HepG2 (cell line): ENCODE data around the gene ZNF22. TPM values are rescaled to one million over a fixed set of nuclear protein-coding genes. Genes with fewer than 3 reads are reported as not detected.
A peak's percentile ranks its signal among the peaks of the same experiment; 100 is the strongest.

Source experiments
- ATAC-seq: fragments of 200-7000 bp; cut with Tn5 transposase; 3 replicates; pipeline ENCODE4 v1.9.1; 2020; ENCODE audit warnings: mild to moderate bottlenecking, moderate library complexity
- BruUV-seq: library from RNA; stranded (reverse); fragments of 400-500 nt; replicated peaks from 2 replicates; lab custom pipeline; 2021; lab: Mats Ljungman, UMichigan
- CTCF ChIA-PET: fragments of 300-600 bp; formaldehyde crosslinking; extraction: SDS; loops from one replicate; lab custom pipeline; 2021; ENCODE audit warnings: low total read pairs, inconsistent platforms, low intra/inter-chr PET ratio; lab: Yijun Ruan, JAX
- POLR2A ChIA-PET: fragments of 350-600 bp; sonication (Branson Sonifier 250); formaldehyde crosslinking; loops from one replicate; lab custom pipeline; 2020; ENCODE audit warnings: antibody characterized with exemption, inconsistent platforms; lab: Yijun Ruan, JAX
- DNase-seq: peaks from one replicate; pipeline ENCODE4 v3.0.0-alpha.2; 2015; ENCODE audit warnings: low spot score
- FAIRE-seq: peaks from 3 replicates; lab custom pipeline; 2011; peaks lifted over from hg19 to GRCh38; lab: Jason Lieb, UNC
- H2AFZ ChIP-seq: one replicate; pipeline ENCODE4 v1.6.1; 2011; ENCODE audit warnings: low read length, inconsistent platforms
- H3K27ac ChIP-seq: fragments of 300-600 bp; 3 replicates; pipeline ENCODE4 v1.8.0; 2011; ENCODE audit warnings: mixed run types, mild to moderate bottlenecking, mixed read lengths, low read length, inconsistent platforms; ENCODE audit not compliant: insufficient read depth; ENCODE audit errors: extremely low read length
- H3K27me3 ChIP-seq, 2 experiments: fragments of 200-600 bp in 1 of 2; 2 replicates in 1 of 2; 3 replicates in 1 of 2; pipeline versions ENCODE4 v1.6.0 to v1.8.0; 2011; ENCODE audit warnings: low read length in 2 of 2, mild to moderate bottlenecking in 2 of 2, moderate library complexity in 2 of 2, inconsistent platforms in 1 of 2; ENCODE audit not compliant: insufficient read depth in 2 of 2, control insufficient read depth in 1 of 2
- H3K36me3 ChIP-seq, 2 experiments: fragments of 200-600 bp in 1 of 2; replicated peaks in 1 of 2; 2 replicates in 1 of 2; 3 replicates in 1 of 2; pipeline versions ENCODE4 v1.5.1 to v1.8.0; 2011; ENCODE audit warnings: low read length in 2 of 2, inconsistent platforms in 1 of 2; ENCODE audit not compliant: insufficient read depth in 2 of 2, control insufficient read depth in 1 of 2
- H3K4me1 ChIP-seq: 2 replicates; pipeline ENCODE4 v1.5.1; 2012; ENCODE audit warnings: low read length, inconsistent platforms; ENCODE audit not compliant: insufficient read depth
- H3K4me2 ChIP-seq: 2 replicates; pipeline ENCODE4 v1.6.0; 2011; ENCODE audit warnings: low read depth, low read length, inconsistent platforms
- H3K4me3 ChIP-seq, 3 experiments: fragments of 200-600 bp in 1 of 3; sonication (generic), shearing (Covaris generic) in 1 of 3; replicated peaks in 1 of 3; 2 replicates each; pipeline ENCODE4 v1.5.1; 2011 to 2016; ENCODE audit warnings: low read length in 3 of 3, inconsistent platforms in 2 of 3, low read depth in 2 of 3, mild to moderate bottlenecking in 2 of 3, control low read depth in 1 of 3, mixed read lengths in 1 of 3; ENCODE audit not compliant: insufficient read depth in 1 of 3
- H3K79me2 ChIP-seq: one replicate; pipeline ENCODE4 v1.6.1; 2011; ENCODE audit warnings: low read length, inconsistent platforms; ENCODE audit not compliant: insufficient read depth
- H3K9ac ChIP-seq: 2 replicates; pipeline ENCODE4 v1.6.0; 2011; ENCODE audit warnings: mild to moderate bottlenecking, low read depth, low read length, inconsistent platforms; ENCODE audit not compliant: insufficient read depth
- H3K9me3 ChIP-seq: 2 replicates; pipeline ENCODE4 v1.5.1; 2012; ENCODE audit warnings: mild to moderate bottlenecking, low read length
- H4K20me1 ChIP-seq: 2 replicates; pipeline ENCODE4 v1.6.0; 2011; ENCODE audit warnings: inconsistent platforms, mild to moderate bottlenecking, low read length, moderate library complexity; ENCODE audit not compliant: insufficient read depth
- EHMT2 ChIP-seq: fragments of 200-600 bp; sonication (generic); IDR thresholded peaks from 2 replicates; pipeline ENCODE4 v1.7.0; 2017; ENCODE audit warnings: antibody characterized with exemption, low read depth, low read length, borderline replicate concordance
- FOXC1 ChIP-seq: sonication (generic); formaldehyde crosslinking; IDR thresholded peaks from 2 replicates; pipeline ENCODE4 v1.8.0; 2022; ENCODE audit warnings: mild to moderate bottlenecking, missing genetic modification reagents, borderline replicate concordance
- FOXK2 ChIP-seq: fragments of 450-650 bp; IDR thresholded peaks from 2 replicates; pipeline ENCODE4 v1.6.1; 2016
- KLF15 ChIP-seq: sonication (generic); formaldehyde crosslinking; IDR thresholded peaks from 2 replicates; pipeline ENCODE4 v1.8.1; 2023; ENCODE audit warnings: borderline replicate concordance, mild to moderate bottlenecking, inconsistent platforms, missing genetic modification reagents, mixed read lengths
- MTA1 ChIP-seq: sonication (generic); formaldehyde crosslinking; IDR thresholded peaks from 2 replicates; pipeline ENCODE4 v1.4.0; 2020; ENCODE audit warnings: missing genetic modification reagents, mild to moderate bottlenecking, borderline replicate concordance
- NFE2 ChIP-seq: sonication (generic); formaldehyde crosslinking; IDR thresholded peaks from 2 replicates; pipeline ENCODE4 v1.4.0; 2020; ENCODE audit warnings: missing genetic modification reagents
- SETDB1 ChIP-seq: sonication (generic); formaldehyde crosslinking; IDR thresholded peaks from 2 replicates; pipeline ENCODE4 v1.5.1; 2020; ENCODE audit warnings: missing genetic modification reagents, mild to moderate bottlenecking, borderline replicate concordance
- SOX13 ChIP-seq, 3 experiments: fragments of 450-650 bp in 1 of 3; sonication (generic) in 1 of 3; formaldehyde crosslinking in 1 of 3; IDR thresholded peaks in 2 of 3; conservative IDR thresholded peaks in 1 of 3; 2 replicates each; pipeline versions ENCODE4 v1.5.0 to v1.6.1; 2016 to 2020; ENCODE audit warnings: antibody characterized with exemption in 1 of 3, mild to moderate bottlenecking in 1 of 3, missing compliant biosample characterization in 1 of 3, missing genetic modification reagents in 1 of 3, moderate library complexity in 1 of 3
- SOX5 ChIP-seq: IDR thresholded peaks from 2 replicates; pipeline ENCODE4 v1.6.1; 2016; ENCODE audit warnings: borderline replicate concordance
- STAT5B ChIP-seq: sonication (generic); formaldehyde crosslinking; IDR thresholded peaks from 2 replicates; pipeline ENCODE4 v1.4.0; 2020; ENCODE audit warnings: missing genetic modification reagents
- ZFX ChIP-seq: sonication (generic); formaldehyde crosslinking; IDR thresholded peaks from 2 replicates; pipeline ENCODE4 v1.4.0; 2020; ENCODE audit warnings: mild to moderate bottlenecking, low read depth, missing genetic modification reagents, moderate library complexity
- ZNF274 ChIP-seq: sonication (generic); formaldehyde crosslinking; IDR thresholded peaks from 2 replicates; pipeline ENCODE4 v1.5.1; 2020; ENCODE audit warnings: mild to moderate bottlenecking, missing genetic modification reagents
- ZNF589 ChIP-seq: sonication (generic); formaldehyde crosslinking; conservative IDR thresholded peaks from 2 replicates; pipeline ENCODE4 v1.8.0; 2022; ENCODE audit warnings: mild to moderate bottlenecking, moderate library complexity, missing genetic modification reagents
- ZNF816 ChIP-seq: sonication (generic); formaldehyde crosslinking; IDR thresholded peaks from 2 replicates; pipeline ENCODE4 v1.8.0; 2022; ENCODE audit warnings: missing genetic modification reagents, mild to moderate bottlenecking, borderline replicate concordance
- ZNF883 ChIP-seq: sonication (generic); formaldehyde crosslinking; IDR thresholded peaks from 2 replicates; pipeline ENCODE4 v1.5.1; 2020; ENCODE audit warnings: mild to moderate bottlenecking, missing genetic modification reagents; ENCODE audit errors: not compliant biosample characterization
- ZZZ3 ChIP-seq: sonication (generic); formaldehyde crosslinking; IDR thresholded peaks from 2 replicates; pipeline ENCODE4 v1.4.0; 2020; ENCODE audit warnings: missing genetic modification reagents, mild to moderate bottlenecking, borderline replicate concordance
- WGBS: methylation state at CpG from one replicate; pipeline ENCODE4 v1.1.6; 2017; ENCODE audit warnings: low lambda C conversion rate; 5-methylcytosine and 5-hydroxymethylcytosine counted together
- in situ Hi-C: cut with HindIII; loops from 2 replicates; pipeline ENCODE4 v1.10.0; 2017; ENCODE audit warnings: low pct_unique_long_range_greater_than_20kb; ENCODE audit not compliant: extremely low pct_ligation_motif_present
- intact Hi-C: fragments of 100-400 bp; cut with micrococcal nuclease; formaldehyde crosslinking; loops from one replicate; pipeline ENCODE4 v1.10.0; 2022; ENCODE audit not compliant: unreplicated experiment
- polyA plus RNA-seq, 8 experiments: library from polyadenylated mRNA; depleted of rRNA in 3 of 8; stranded (reverse) in 7 of 8; unstranded in 1 of 8; fragments of >200 nt; fragmentation: Illumina TruSeq in 4 of 8; extraction: Trizol in 4 of 8; gene quantifications; 2 replicates each; pipeline versions ENCODE4 v1.2.1 to v1.2.3, GENCODE V29; 2011 to 2016; ENCODE audit warnings: low read depth in 4 of 8, missing spikeins in 1 of 8, mixed read lengths in 1 of 8; ENCODE audit not compliant: insufficient read depth in 1 of 8
- total RNA-seq, 5 experiments: library from RNA; depleted of rRNA; stranded (reverse); fragments of >200 nt; fragmentation: Illumina TruSeq; extraction: Trizol; gene quantifications; 2 replicates each; pipeline ENCODE4 v1.2.3, GENCODE V29; 2016; ENCODE audit warnings: low read depth in 1 of 5
- TF ChIP-seq, protein P1 (sequence below): sonication (generic); formaldehyde crosslinking; IDR thresholded peaks from 2 replicates; pipeline ENCODE4 v1.5.0; 2020; ENCODE audit warnings: missing genetic modification reagents
- TF ChIP-seq, protein P2 (sequence below): IDR thresholded peaks from 2 replicates; pipeline ENCODE4 v1.6.1; 2016; ENCODE audit warnings: mild to moderate bottlenecking

The ZNF22 gene
- total and polyA plus RNA-seq, 2 of the 13 experiments (the other 11 are each of a cell fraction or from before 2014, with no cell fraction given): 0.40 to 1.3 TPM

DNA sequence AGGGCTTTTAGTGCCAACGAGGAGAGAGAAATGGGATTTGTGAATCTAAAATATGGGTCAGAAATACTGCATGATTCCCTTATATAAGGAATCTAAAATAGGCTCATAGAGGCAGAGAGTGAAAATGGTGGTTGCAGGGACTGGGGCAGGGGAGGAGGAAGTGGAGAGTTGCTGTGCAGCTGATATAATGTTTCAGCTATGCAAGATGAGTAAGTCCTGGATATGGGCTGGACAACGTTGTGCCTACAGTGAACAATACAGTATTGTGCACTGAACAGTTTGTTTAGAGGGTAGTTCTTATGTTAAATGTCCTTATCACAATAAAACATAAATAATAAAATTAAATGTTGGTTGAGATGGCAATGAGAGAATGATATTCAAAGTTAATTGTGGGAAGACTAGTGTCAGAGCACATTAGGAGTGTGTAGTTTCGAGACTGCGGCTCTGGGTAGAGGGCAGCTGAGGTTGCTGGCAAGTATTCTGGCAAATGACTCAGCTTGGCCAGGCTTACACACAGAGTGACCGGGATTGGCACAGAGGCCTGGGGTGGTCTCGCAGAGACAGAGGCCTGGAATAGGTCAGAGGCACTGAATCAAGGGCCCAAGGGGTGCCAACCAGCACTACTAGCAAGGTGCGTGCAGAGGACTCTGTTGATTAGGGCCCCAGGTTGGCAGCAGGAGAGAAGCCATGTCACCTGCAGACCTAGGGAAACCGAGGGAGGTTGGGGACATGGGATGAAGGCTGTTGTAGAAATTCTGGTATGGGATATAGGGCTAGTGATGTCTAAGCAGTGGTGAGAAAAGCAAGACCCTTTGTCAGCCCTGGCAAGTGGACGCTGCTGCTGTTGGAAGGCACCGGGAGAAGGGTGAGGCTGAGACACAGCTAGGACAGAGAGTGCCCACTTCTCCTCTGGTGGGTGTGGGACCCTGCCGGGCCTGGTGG lies 19.3 kb upstream of the ZNF22 start:
- ATAC-seq: peak; percentile 43
- WGBS: 67% methylated on average over 9 of the region's 11 CpGs
- in situ Hi-C loops (no loop called here), intact Hi-C loops (loop anchor here (1.0 kb wide), 1 partner anchor 15 kb away; no protein-coding TSS in a partner anchor)
- Histone ChIP-seq H3K9me3 (no peaks in the 10 kb centered on the region), H3K27ac (peak overlapping the region; percentile 97), H3K4me2 (peak overlapping the region; percentile 90), H3K27me3 (no peaks in the 10 kb centered on the region; a peak in 1 of 5 replicates), H3K9ac (peak overlapping the region; percentile 72), H3K79me2 (peaks cover 32% of the 10 kb centered on the region), H2AFZ (no peak overlapping the region), H4K20me1 (peaks cover 21% of the 10 kb centered on the region), H3K4me3 (peak overlapping the region in 2 of 3 experiments; percentile 12 to 24; a peak in 2 of 6 replicates), H3K36me3 (peaks cover 6 to 50% of the 10 kb centered on the region in 2 experiments; a peak in 3 of 5 replicates), H3K4me1 (peaks cover 69% of the 10 kb centered on the region)
- peak; percentile 86 for DNase-seq
- ChIA-PET POLR2A (interaction anchor here (0.9 to 12.6 kb wide), 14 partner anchors 9 to 1561 kb away, joined by 3 to 863 read pairs (median 6); partner anchors contain the start of genes RASSF4, TMEM72 and ZNF22), CTCF (no interaction called here)
- no peak for FAIRE-seq
- TSS peak; percentile 35 for BruUV-seq
- TF ChIP-seq FOXC1 (CRISPR knock-in tag): peak; percentile 48; the same call in 1 of the 2 replicates
- TF ChIP-seq EHMT2: 0 out of 2 replicates have a peak, but pooled peaks have one; percentile 5
- TF ChIP-seq STAT5B (CRISPR knock-in tag): no peak
- TF ChIP-seq ZNF883 (CRISPR knock-in tag): peak; percentile 53
- no peak for TF ChIP-seq ZFX (CRISPR knock-in tag)
- TF ChIP-seq SOX13 (IDR thresholded peaks at IDR 0.05): no peak
- TF ChIP-seq SOX13 (CRISPR knock-in tag; conservative IDR thresholded peaks at IDR 0.05 in 1 of 2, IDR thresholded peaks at IDR 0.05 in 1 of 2): 0 out of 4 replicates have a peak, but pooled peaks of 1 of the 2 experiments have one; percentile 17
- no peak for TF ChIP-seq ZNF589 (CRISPR knock-in tag)
- no peak for TF ChIP-seq NFE2 (CRISPR knock-in tag)
- no peak for TF ChIP-seq KLF15
- TF ChIP-seq MTA1 (CRISPR knock-in tag): peak; percentile 10; the same call in 1 of the 2 replicates
- 0 out of 2 replicates have a peak, but pooled peaks have one; percentile 0 for TF ChIP-seq SOX5
- 0 out of 2 replicates have a peak, but pooled peaks have one; percentile 10 for TF ChIP-seq ZZZ3 (CRISPR knock-in tag)
- no peak for TF ChIP-seq SETDB1 (CRISPR knock-in tag)
- TF ChIP-seq ZNF274 (CRISPR knock-in tag): peak; percentile 44; the same call in 1 of the 2 replicates
- peak; percentile 53; the same call in 1 of the 2 replicates for TF ChIP-seq ZNF816
- TF ChIP-seq, protein P1, sequence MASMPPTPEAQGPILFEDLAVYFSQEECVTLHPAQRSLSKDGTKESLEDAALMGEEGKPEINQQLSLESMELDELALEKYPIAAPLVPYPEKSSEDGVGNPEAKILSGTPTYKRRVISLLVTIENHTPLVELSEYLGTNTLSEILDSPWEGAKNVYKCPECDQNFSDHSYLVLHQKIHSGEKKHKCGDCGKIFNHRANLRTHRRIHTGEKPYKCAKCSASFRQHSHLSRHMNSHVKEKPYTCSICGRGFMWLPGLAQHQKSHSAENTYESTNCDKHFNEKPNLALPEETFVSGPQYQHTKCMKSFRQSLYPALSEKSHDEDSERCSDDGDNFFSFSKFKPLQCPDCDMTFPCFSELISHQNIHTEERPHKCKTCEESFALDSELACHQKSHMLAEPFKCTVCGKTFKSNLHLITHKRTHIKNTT (CRISPR knock-in tag): no peak
- TF ChIP-seq FOXK2: no peak
- TF ChIP-seq, protein P2, sequence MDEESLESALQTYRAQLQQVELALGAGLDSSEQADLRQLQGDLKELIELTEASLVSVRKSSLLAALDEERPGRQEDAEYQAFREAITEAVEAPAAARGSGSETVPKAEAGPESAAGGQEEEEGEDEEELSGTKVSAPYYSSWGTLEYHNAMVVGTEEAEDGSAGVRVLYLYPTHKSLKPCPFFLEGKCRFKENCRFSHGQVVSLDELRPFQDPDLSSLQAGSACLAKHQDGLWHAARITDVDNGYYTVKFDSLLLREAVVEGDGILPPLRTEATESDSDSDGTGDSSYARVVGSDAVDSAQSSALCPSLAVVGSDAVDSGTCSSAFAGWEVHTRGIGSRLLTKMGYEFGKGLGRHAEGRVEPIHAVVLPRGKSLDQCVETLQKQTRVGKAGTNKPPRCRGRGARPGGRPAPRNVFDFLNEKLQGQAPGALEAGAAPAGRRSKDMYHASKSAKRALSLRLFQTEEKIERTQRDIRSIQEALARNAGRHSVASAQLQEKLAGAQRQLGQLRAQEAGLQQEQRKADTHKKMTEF (CRISPR knock-in tag): peak; percentile 3; the same call in 1 of the 2 replicates
